Peyer's patch (tissue), 4 donors: ENCODE results near the gene C6orf52.

ENCODE experiments used
- POLR2A ChIP-seq, 2 donors: fragments of 450-650 bp; IDR thresholded peaks; one replicate each; pipeline ENCODE4 v1.5.1; 2017; ENCODE audit warnings: antibody characterized with exemption in 2 of 2, mild to moderate bottlenecking in 2 of 2, moderate library complexity in 2 of 2
- TF ChIP-seq, protein P1 (sequence below), 6 experiments: fragments of 450-650 bp in 4 of 6; fragments of 200-600 bp in 2 of 6; sonication (generic) in 1 of 6; IDR thresholded peaks; one replicate each; pipeline ENCODE4 v1.5.1; 2017 to 2019; ENCODE audit warnings: antibody characterized with exemption in 6 of 6, mild to moderate bottlenecking in 3 of 6, moderate library complexity in 1 of 6

DNA sequence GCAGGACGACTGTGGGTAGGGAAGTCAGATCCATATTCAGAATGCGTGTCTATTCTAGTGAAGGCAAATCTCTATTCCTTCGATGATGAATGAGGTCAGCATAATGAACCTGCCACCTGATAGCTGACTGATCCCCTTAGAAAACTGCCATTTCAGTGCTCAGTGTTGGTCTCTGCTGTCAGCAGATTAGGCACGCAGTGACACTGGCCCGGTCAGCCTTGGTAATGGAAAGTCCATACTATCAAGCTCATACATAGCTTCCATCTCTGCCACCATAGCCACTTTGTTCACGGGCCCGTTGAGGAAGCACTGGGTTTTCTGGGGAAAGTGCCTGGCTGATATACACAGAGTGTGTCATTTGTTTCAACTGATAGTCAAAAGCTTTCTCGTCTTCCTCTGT lies 54.0 kb downstream of the C6orf52 start:
- TF ChIP-seq, protein P1, sequence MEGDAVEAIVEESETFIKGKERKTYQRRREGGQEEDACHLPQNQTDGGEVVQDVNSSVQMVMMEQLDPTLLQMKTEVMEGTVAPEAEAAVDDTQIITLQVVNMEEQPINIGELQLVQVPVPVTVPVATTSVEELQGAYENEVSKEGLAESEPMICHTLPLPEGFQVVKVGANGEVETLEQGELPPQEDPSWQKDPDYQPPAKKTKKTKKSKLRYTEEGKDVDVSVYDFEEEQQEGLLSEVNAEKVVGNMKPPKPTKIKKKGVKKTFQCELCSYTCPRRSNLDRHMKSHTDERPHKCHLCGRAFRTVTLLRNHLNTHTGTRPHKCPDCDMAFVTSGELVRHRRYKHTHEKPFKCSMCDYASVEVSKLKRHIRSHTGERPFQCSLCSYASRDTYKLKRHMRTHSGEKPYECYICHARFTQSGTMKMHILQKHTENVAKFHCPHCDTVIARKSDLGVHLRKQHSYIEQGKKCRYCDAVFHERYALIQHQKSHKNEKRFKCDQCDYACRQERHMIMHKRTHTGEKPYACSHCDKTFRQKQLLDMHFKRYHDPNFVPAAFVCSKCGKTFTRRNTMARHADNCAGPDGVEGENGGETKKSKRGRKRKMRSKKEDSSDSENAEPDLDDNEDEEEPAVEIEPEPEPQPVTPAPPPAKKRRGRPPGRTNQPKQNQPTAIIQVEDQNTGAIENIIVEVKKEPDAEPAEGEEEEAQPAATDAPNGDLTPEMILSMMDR (IDR thresholded peaks at IDR 0.05), result no peak
- no peak for TF ChIP-seq POLR2A (IDR thresholded peaks at IDR 0.05)
